Erythroblast (primary cell): ENCODE data around the gene C6orf118.

Source experiments
- GATA1 ChIP-seq: IDR thresholded peaks from 2 replicates; pipeline ENCODE4 v1.6.1; 2011; ENCODE audit warnings: low read depth, mild to moderate bottlenecking, control low read depth, low read length, moderate library complexity
- POLR2A ChIP-seq: IDR thresholded peaks from 2 replicates; pipeline ENCODE4 v1.6.1; 2011; ENCODE audit warnings: mild to moderate bottlenecking, low read length

GRCh38 chr6:165244524-165245247 lies 64.7 kb downstream of the C6orf118 start:
- TF ChIP-seq POLR2A (no peak), GATA1 (no peak)
